Cardiac muscle cell (in vitro differentiated cells and primary cell): Measurements from ENCODE around the gene SLIT3. TPM values are rescaled to one million over a fixed set of nuclear protein-coding genes. Genes with fewer than 3 reads are reported as not detected.

Experiments
- DNase-seq, 2 donors: peaks; one replicate each; pipeline versions ENCODE4 v3.0.0 to v3.0.0-alpha.2; 2010 to 2017; ENCODE audit warnings: low read depth in 1 of 2, low spot score in 1 of 2
- H3K27ac ChIP-seq: fragments of 200-600 bp; sonication (generic); 2 replicates; pipeline ENCODE4 v1.5.1; 2016
- H3K27me3 ChIP-seq: fragments of 200-600 bp; sonication (generic); 2 replicates; pipeline ENCODE4 v1.6.0; 2016; ENCODE audit warnings: control low read depth
- H3K36me3 ChIP-seq: fragments of 200-600 bp; sonication (generic); 2 replicates; pipeline ENCODE4 v1.5.1; 2016; ENCODE audit warnings: control low read depth
- H3K4me1 ChIP-seq: fragments of 200-600 bp; sonication (generic); 2 replicates; pipeline ENCODE4 v1.8.1; 2017; ENCODE audit warnings: low read depth, mild to moderate bottlenecking, mixed run types
- H3K4me3 ChIP-seq: fragments of 200-600 bp; sonication (generic); 2 replicates; pipeline ENCODE4 v1.5.1; 2016; ENCODE audit warnings: mild to moderate bottlenecking
- H3K9me3 ChIP-seq: fragments of 200-600 bp; sonication (generic); 2 replicates; pipeline ENCODE4 v1.5.1; 2017; ENCODE audit warnings: low read depth, mild to moderate bottlenecking, control low read depth
- CTCF ChIP-seq: IDR thresholded peaks from 2 replicates; pipeline ENCODE4 v1.5.1; 2012; ENCODE audit warnings: low read depth, mild to moderate bottlenecking, low read length
- polyA plus RNA-seq: library from polyadenylated mRNA; unstranded; fragments of >200 nt; fragmentation: Nextera tagmentation; extraction: Ambion mirVana; gene quantifications from 2 replicates; pipeline ENCODE4 v1.2.1, GENCODE V29; 2016
- total RNA-seq: library from RNA; depleted of rRNA; stranded (reverse); fragments of >200 nt; gene quantifications from 2 replicates; pipeline ENCODE4 v1.2.3, GENCODE V29; 2016

SLIT3 gene
- total and polyA plus RNA-seq, 2 experiments from 2014 or later = 50.7 to 111 TPM

GRCh38 chr5:168778536-168778935, 522.4 kb downstream of the SLIT3 start:
- no peak for TF ChIP-seq CTCF
- Histone ChIP-seq H3K36me3 (no peaks in the 10 kb centered on the region), H3K27me3 (no peaks in the 10 kb centered on the region), H3K27ac (no peak overlapping the region), H3K9me3 (no peaks in the 10 kb centered on the region), H3K4me3 (no peak overlapping the region), H3K4me1 (peaks cover 32% of the 10 kb centered on the region)
- no peak for DNase-seq

GRCh38 chr5:168777651-168778050, 523.3 kb downstream of the SLIT3 start:
- Histone ChIP-seq H3K36me3 (no peaks in the 10 kb centered on the region), H3K4me1 (peaks cover 23% of the 10 kb centered on the region), H3K27me3 (no peaks in the 10 kb centered on the region), H3K4me3 (no peak overlapping the region), H3K9me3 (no peaks in the 10 kb centered on the region), H3K27ac (no peak overlapping the region)
- DNase-seq = no peak
- TF ChIP-seq CTCF = no peak

GRCh38 chr5:168776070-168776469, 524.9 kb downstream of the SLIT3 start:
- Histone ChIP-seq H3K27ac (no peak overlapping the region), H3K4me3 (no peak overlapping the region), H3K4me1 (peaks cover 18% of the 10 kb centered on the region), H3K27me3 (no peaks in the 10 kb centered on the region), H3K36me3 (peaks cover 3% of the 10 kb centered on the region), H3K9me3 (no peaks in the 10 kb centered on the region)
- TF ChIP-seq CTCF = no peak
- DNase-seq = no peak

GRCh38 chr5:168773226-168773625, 527.7 kb downstream of the SLIT3 start:
- Histone ChIP-seq H3K9me3 (no peaks in the 10 kb centered on the region), H3K36me3 (peaks cover 3% of the 10 kb centered on the region), H3K4me1 (peaks cover 4% of the 10 kb centered on the region), H3K4me3 (no peak overlapping the region), H3K27me3 (no peaks in the 10 kb centered on the region), H3K27ac (no peak overlapping the region)
- TF ChIP-seq CTCF = no peak
- no peak for DNase-seq

GRCh38 chr5:168772316-168772961, 528.5 kb downstream of the SLIT3 start:
- DNase-seq = no peak
- no peak for TF ChIP-seq CTCF
- Histone ChIP-seq H3K4me1 (no peaks in the 10 kb centered on the region), H3K36me3 (peaks cover 5% of the 10 kb centered on the region), H3K4me3 (no peak overlapping the region), H3K27me3 (no peaks in the 10 kb centered on the region), H3K9me3 (no peaks in the 10 kb centered on the region), H3K27ac (no peak overlapping the region)
